Epithelial cell of prostate (primary cell): ENCODE results near the gene TRIM10.
"Not testable (repeated sequence)": the region's sequence is repeated elsewhere in the genome, so short reads cannot be mapped to it uniquely, and the experiment has no call there.

Source experiments
- DNase-seq: peaks from one replicate; pipeline ENCODE4 v3.0.0-alpha.2; 2011; ENCODE audit warnings: low read depth, low spot score
- H3K27ac ChIP-seq: fragments of 450-650 bp; 2 replicates; pipeline ENCODE4 v1.5.1; 2017; ENCODE audit warnings: mild to moderate bottlenecking

Gene TRIM10

GRCh38 chr6:30175765-30176164, 14.8 kb upstream of the TRIM10 start:
- DNase-seq, result no peak
- H3K27ac ChIP-seq, result no peak overlapping the region

GRCh38 chr6:30172681-30173080, 11.7 kb upstream of the TRIM10 start:
- no peak overlapping the region for H3K27ac ChIP-seq
- no peak for DNase-seq

- DNase-seq, result no peak
- no peak overlapping the region for H3K27ac ChIP-seq
Observed at GRCh38 chr6:30171677-30172471, 10.9 kb upstream of the TRIM10 start.

- DNase-seq, result no peak
- no peak overlapping the region for H3K27ac ChIP-seq
Observed at GRCh38 chr6:30169658-30170614, 8.9 kb upstream of the TRIM10 start.

GRCh38 chr6:30168741-30169140, 7.7 kb upstream of the TRIM10 start:
- no peak for DNase-seq
- H3K27ac ChIP-seq, result no peak overlapping the region

- DNase-seq, result no peak
- no peak overlapping the region for H3K27ac ChIP-seq
Observed at GRCh38 chr6:30167101-30167500, 6.1 kb upstream of the TRIM10 start.

- DNase-seq, H3K27ac ChIP-seq: not testable (repeated sequence)
Observed at GRCh38 chr6:30165238-30165637, 4.2 kb upstream of the TRIM10 start.

- no peak overlapping the region for H3K27ac ChIP-seq
- no peak for DNase-seq
Observed at GRCh38 chr6:30164714-30165113, 3.7 kb upstream of the TRIM10 start.

GRCh38 chr6:30163918-30164654, 3.1 kb upstream of the TRIM10 start:
- no peak overlapping the region for H3K27ac ChIP-seq
- no peak for DNase-seq

GRCh38 chr6:30163090-30163917, 2.3 kb upstream of the TRIM10 start, which contains the start of gene TRIM15:
TSS of gene TRIM15 (plus strand) at chr6:30163546. CDS start at chr6:30163685, 139 bp downstream.
- no peak within 1 kb of the TSS for H3K27ac ChIP-seq
- no peak for DNase-seq

- H3K27ac ChIP-seq, result no peak overlapping the region
- DNase-seq, result no peak
Observed at GRCh38 chr6:30162265-30163089, 1.5 kb upstream of the TRIM10 start.

GRCh38 chr6:30160008-30160784, 815 bp downstream of the TRIM10 start:
- H3K27ac ChIP-seq, result no peak overlapping the region
- no peak for DNase-seq

GRCh38 chr6:30158475-30159040, 2.5 kb downstream of the TRIM10 start:
- no peak overlapping the region for H3K27ac ChIP-seq
- DNase-seq, result no peak

GRCh38 chr6:30157999-30158398, 3.0 kb downstream of the TRIM10 start:
- no peak for DNase-seq
- H3K27ac ChIP-seq, result no peak overlapping the region

- no peak for DNase-seq
- H3K27ac ChIP-seq, result no peak overlapping the region
Observed at GRCh38 chr6:30157581-30157980, 3.4 kb downstream of the TRIM10 start.

GRCh38 chr6:30156774-30157173, 4.2 kb downstream of the TRIM10 start:
- no peak for DNase-seq
- H3K27ac ChIP-seq, result peak overlapping the region; percentile 49

- no peak for DNase-seq
- peak overlapping the region; percentile 49 for H3K27ac ChIP-seq
Observed at GRCh38 chr6:30156262-30156599, 4.8 kb downstream of the TRIM10 start.
